ENCODE measurements around the gene PCNX1.
"Not testable (repeated sequence)": the region's sequence is repeated elsewhere in the genome, so short reads cannot be mapped to it uniquely, and the experiment has no call there.

PCNX1 gene

DNA sequence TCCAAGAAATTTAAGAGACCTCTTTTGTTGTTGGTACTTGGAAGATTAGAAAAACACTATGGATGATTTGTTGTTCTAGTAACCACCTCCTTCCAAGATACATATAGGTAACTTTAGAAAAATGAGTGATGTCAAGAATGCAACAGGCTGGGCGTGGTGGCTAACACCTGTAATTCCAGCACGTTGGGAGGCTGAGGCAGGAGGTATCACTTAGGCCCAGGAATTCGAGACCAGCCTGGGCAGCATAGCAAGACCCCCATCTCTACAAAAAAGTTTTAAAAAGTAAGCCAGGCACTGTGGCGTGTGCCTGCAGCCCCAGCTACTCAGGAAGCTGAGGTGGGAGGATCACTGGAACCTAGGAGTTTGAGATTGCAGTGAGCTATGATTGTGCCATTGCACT is 97.8 kb downstream of the PCNX1 start:
- in situ Hi-C loops (cut with MboI; ENCODE audit: low pct_unique_long_range_greater_than_20kb, low sequenced_read_pairs, unreplicated experiment) = no loop called here
- no peak for DNase-seq (ENCODE audit: low spot score)
- TF ChIP-seq, protein P1, sequence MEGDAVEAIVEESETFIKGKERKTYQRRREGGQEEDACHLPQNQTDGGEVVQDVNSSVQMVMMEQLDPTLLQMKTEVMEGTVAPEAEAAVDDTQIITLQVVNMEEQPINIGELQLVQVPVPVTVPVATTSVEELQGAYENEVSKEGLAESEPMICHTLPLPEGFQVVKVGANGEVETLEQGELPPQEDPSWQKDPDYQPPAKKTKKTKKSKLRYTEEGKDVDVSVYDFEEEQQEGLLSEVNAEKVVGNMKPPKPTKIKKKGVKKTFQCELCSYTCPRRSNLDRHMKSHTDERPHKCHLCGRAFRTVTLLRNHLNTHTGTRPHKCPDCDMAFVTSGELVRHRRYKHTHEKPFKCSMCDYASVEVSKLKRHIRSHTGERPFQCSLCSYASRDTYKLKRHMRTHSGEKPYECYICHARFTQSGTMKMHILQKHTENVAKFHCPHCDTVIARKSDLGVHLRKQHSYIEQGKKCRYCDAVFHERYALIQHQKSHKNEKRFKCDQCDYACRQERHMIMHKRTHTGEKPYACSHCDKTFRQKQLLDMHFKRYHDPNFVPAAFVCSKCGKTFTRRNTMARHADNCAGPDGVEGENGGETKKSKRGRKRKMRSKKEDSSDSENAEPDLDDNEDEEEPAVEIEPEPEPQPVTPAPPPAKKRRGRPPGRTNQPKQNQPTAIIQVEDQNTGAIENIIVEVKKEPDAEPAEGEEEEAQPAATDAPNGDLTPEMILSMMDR (IDR thresholded peaks at IDR 0.05; ENCODE audit: extremely low read depth, insufficient read depth, missing control alignments) = no peak

DNA sequence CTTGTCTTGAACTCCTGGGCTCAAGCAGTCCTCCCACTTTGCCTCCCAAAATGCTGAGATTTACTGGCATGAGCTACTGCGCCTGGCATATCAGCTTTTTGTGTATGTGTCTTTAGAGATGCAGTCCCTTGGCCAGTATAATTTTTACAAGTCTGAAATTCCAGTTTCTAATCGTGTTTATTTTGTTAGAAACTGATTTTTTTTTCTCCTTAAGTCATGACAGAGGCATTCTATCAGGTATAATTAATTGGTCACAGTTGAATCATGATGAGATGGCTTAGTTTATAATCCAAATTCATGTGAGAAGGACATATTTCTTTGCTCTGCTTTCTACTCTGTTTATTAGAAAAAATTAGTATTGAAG is 98.9 kb downstream of the PCNX1 start:
- TF ChIP-seq, protein P1 (IDR thresholded peaks at IDR 0.05; ENCODE audit: extremely low read depth, insufficient read depth, missing control alignments) = no peak
- no peak for DNase-seq (ENCODE audit: low spot score)
- in situ Hi-C loops (cut with MboI; ENCODE audit: low pct_unique_long_range_greater_than_20kb, low sequenced_read_pairs, unreplicated experiment) = no loop called here

DNA sequence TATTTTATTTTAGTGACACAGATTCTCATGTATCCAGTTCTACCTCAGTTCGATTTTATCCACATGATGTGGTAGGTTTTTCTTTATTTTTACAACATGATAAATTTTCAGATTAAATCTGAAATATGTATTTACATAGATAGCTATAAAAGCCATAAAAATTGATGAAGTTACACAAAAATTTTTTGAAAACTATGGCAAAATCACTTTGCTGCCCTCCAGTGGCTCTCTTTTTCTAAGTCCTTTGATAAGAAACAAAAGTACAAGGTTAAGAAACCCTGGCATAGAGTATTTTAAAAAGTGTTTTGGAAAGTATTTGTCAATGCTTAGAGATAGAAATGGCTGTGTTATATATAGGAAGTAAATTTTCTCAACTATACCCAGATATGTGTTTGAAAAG is 104.2 kb downstream of the PCNX1 start:
- in situ Hi-C loops (cut with MboI; ENCODE audit: low pct_unique_long_range_greater_than_20kb, low sequenced_read_pairs, unreplicated experiment) = no loop called here
- TF ChIP-seq, protein P1 (IDR thresholded peaks at IDR 0.05; ENCODE audit: extremely low read depth, insufficient read depth, missing control alignments) = no peak
- DNase-seq (ENCODE audit: low spot score) = no peak

DNA sequence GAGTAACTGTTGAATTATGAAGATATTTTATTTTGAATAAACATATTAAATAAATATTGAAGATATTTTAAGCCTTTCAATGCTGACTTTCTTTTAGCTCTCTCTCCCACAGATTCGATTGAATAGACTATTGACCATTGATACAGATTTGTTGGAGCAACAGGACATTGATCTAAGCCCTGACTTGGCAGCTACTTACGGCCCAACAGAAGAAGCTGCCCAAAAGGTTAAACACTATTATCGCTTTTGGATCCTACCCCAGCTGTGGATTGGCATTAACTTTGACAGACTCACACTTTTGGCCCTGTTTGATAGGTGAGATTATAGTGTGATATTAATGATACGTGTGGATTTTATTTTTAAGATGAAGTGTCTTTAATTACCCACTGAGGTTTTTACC is 105.6 kb downstream of the PCNX1 start:
- DNase-seq (ENCODE audit: low spot score) = no peak
- in situ Hi-C loops (cut with MboI; ENCODE audit: low pct_unique_long_range_greater_than_20kb, low sequenced_read_pairs, unreplicated experiment) = no loop called here
- TF ChIP-seq, protein P1 (IDR thresholded peaks at IDR 0.05; ENCODE audit: extremely low read depth, insufficient read depth, missing control alignments) = no peak

DNA sequence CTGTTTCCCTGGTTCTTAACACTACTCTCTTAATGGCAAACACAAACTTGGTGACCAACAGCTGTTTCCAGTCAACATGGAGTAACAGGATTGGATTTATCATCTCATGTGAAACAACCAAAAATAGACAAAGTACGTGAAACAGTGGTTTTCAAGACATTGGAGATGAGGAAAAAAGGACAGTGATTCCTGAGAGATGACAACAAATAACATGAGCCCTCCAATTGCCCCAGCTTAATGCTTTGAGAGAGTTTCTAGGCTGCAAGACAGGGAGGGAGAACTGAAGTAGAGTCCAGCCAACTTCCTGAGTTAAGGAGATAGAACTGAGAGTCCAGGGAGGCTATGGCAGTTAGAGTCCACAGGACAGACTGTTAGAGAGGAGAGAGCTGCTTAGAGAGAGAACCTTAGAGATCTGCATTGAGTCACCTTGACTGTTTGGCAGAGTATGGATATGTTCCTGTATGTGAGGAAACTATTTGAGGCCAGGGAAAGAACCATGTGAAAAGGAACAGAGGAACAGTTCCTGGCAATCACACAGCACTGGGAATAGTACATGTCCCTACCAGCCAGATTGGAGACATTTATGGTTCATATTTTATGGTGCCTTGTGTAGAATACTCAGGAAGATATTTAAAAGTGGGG is 106.4 kb downstream of the PCNX1 start:
- in situ Hi-C loops (cut with MboI; ENCODE audit: low pct_unique_long_range_greater_than_20kb, low sequenced_read_pairs, unreplicated experiment) = no loop called here
- DNase-seq (ENCODE audit: low spot score) = no peak
- TF ChIP-seq, protein P1 (IDR thresholded peaks at IDR 0.05; ENCODE audit: extremely low read depth, insufficient read depth, missing control alignments) = no peak

DNA sequence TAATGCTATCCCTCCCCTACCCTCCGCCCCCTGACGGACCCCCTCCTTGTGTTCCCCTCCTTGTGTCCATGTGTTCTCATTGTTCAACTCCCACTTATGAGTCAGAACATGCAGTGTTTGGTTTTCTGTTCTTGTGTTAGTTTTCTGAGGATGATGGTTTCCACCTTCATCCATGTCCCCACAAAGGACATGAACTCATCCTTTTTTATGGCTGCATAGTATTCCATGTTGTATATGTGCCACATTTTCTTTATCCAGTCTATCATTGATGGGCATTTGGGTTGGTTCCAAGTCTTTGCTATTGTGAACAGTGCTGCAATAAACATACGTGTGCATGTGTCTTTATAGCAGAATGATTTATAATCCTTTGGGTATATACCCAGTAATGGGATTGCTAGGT is 112.7 kb downstream of the PCNX1 start:
- DNase-seq (ENCODE audit: low spot score); in situ Hi-C loops (cut with MboI; ENCODE audit: low pct_unique_long_range_greater_than_20kb, low sequenced_read_pairs, unreplicated experiment): not testable (repeated sequence)

DNA sequence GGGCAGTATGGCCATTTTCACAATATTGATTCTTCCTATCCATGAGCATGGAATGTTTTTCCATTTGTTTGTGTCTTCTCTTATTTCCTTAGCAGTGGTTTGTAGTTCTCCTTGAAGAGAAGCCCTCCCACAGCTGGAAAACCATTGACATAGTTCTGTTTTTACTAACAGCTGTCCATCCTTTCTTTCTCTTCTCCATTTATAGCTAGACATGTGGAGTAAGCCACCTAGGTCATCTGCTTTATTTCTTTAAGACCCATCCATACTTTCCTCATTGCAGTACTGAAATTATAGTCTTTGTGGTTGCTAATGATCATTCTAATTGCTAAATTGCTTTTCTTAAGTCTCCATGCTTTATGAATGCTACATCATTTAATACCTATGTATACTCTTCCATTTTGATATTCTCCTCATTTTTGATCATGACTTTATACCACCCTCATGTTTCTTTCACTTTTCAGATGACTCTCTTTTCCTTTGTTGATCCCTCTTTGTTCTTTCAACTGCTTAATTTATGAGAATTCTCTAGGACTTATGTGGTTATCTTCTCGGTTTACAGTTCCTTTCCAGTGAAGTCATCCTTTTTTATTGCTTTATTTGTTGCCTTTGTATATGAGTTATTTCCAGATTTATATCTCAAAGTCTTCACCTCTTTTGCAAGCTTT is 114.2 kb downstream of the PCNX1 start:
- in situ Hi-C loops (cut with MboI; ENCODE audit: low pct_unique_long_range_greater_than_20kb, low sequenced_read_pairs, unreplicated experiment) = no loop called here
- TF ChIP-seq, protein P1 (IDR thresholded peaks at IDR 0.05; ENCODE audit: extremely low read depth, insufficient read depth, missing control alignments) = no peak
- DNase-seq (ENCODE audit: low spot score) = no peak

Measured in GM13977 (cell line).